Measurements from ENCODE around the gene ACBD6. TPM values are rescaled to one million over a fixed set of nuclear protein-coding genes. Genes with fewer than 3 reads are reported as not detected.

The ACBD6 gene
- polyA plus RNA-seq, 4 donors: 68.1 to 85.1 (median 73.4) TPM

DNA sequence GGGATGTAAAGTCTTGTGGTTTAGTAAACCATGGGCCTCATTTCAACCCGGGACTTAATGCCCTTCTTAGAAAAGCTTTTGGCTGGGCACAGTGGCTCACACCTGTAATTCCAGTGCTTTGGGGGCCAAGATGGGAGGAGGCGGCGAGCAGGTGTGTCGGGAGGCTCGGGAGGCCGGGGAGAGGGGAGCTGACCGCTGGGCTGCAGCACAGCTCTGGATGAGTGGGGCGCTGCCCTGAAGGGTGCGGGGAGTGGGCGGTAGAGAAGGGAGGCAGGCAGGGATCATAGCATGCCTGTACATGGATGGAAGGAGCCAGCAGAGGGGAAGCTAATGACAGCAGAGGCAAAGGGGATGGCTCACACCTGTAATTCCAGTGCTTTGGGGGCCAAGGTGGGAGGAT lies 241.3 kb downstream of the ACBD6 start:
- DNase-seq (ENCODE audit: low read depth in 4 of 4, low spot score in 2 of 4): no peak

- no peak for DNase-seq (ENCODE audit: low read depth in 4 of 4, low spot score in 2 of 4)
These were observed 241.8 kb downstream of the ACBD6 start for GRCh38 chr1:180260541-180260940.

- DNase-seq (ENCODE audit: low read depth in 4 of 4, low spot score in 2 of 4): no peak
These were observed 242.7 kb downstream of the ACBD6 start for GRCh38 chr1:180259431-180260338.

- DNase-seq (ENCODE audit: low read depth in 4 of 4, low spot score in 2 of 4): no peak
These were observed 243.4 kb downstream of the ACBD6 start for GRCh38 chr1:180258935-180259334.

DNA sequence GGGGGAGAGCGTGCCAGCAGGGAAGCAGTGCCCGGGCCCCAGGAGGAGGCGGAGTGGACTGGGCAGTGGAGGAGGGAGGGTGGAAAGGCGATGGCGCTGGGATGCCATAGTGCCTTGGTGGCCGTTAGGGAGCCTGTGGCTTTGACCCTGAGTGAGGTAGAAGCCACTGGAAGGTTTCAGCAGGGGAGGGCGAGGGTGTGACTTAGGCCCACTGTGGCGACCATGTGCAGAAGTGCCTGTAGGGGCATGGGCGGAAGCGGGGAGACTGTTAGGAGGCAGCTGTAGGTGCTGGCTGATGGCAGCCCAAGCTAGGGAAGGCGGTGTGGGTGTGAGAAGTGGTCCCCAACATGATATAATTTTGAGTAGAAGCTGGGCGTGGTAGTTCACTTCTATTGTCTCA lies 244.1 kb downstream of the ACBD6 start:
- no peak for DNase-seq (ENCODE audit: low read depth in 4 of 4, low spot score in 2 of 4)

- no peak for DNase-seq (ENCODE audit: low read depth in 4 of 4, low spot score in 2 of 4)
These were observed 244.9 kb downstream of the ACBD6 start for GRCh38 chr1:180257486-180257885.

DNA sequence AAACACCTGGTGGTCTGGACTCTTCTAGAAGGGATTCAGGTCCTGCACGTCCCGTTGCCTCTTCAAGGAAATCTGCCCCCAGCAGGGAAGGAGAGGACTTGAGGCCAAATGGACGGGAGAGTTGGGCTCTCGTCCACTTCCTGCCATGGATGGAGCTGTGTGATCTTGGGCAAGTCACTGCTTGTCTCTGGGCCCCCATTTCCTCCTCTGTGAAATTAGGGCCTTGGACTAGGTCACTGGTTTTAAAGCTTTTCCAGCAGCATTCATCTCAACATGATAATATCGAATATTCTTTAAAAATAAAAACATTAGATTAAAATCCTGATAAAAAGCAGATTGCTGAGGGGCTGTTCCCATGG lies 245.4 kb downstream of the ACBD6 start:
- no peak for DNase-seq (ENCODE audit: low read depth in 4 of 4, low spot score in 2 of 4)

- no peak for DNase-seq (ENCODE audit: low read depth in 4 of 4, low spot score in 2 of 4)
These were observed 245.9 kb downstream of the ACBD6 start for GRCh38 chr1:180256341-180257027.

DNA sequence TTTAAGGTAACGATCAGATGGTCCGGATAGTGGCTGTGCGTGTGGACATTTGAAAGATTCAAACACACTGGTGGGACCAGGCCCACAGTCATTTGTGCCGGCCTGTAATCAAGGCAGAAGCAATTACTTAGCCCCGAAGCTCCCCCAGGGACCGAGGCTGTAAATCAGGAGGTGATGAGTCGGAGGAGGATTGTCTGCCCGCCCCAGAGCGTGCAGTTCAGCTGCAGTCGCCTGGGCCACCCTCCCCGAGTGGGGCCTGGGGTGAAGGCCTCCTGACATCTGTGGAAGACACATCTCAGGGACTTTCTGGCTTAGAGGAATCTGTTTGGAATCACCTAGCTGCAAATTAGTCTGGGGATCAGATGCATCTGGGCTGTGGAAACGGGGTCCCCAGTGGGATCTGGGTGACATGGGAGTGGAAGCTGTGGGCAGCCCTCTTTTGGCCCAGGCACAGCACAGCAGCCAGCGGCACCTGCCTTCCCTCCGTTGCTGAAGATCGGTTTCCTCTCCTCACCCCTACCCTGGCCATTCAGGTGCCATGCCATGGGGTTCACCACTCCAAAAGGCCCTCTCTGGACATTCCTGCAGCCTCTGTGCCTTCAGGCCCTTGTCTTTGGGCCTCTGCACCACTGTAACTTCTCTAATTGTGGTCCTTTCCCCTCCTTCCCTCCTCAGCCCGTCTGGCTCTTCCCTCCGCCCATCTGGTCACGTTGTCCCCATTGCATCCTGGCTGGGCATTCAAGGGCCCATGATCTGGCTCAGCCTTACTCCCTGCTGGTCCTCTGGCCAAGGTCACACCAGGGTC lies 246.6 kb downstream of the ACBD6 start:
- no peak for DNase-seq (ENCODE audit: low read depth in 4 of 4, low spot score in 2 of 4)

- DNase-seq (ENCODE audit: low read depth in 4 of 4, low spot score in 2 of 4): no peak
These were observed 247.5 kb downstream of the ACBD6 start for GRCh38 chr1:180254854-180255253.

GRCh38 chr1:180254496-180254819 lies 247.9 kb downstream of the ACBD6 start:
- DNase-seq (ENCODE audit: low read depth in 4 of 4, low spot score in 2 of 4): no peak

DNA sequence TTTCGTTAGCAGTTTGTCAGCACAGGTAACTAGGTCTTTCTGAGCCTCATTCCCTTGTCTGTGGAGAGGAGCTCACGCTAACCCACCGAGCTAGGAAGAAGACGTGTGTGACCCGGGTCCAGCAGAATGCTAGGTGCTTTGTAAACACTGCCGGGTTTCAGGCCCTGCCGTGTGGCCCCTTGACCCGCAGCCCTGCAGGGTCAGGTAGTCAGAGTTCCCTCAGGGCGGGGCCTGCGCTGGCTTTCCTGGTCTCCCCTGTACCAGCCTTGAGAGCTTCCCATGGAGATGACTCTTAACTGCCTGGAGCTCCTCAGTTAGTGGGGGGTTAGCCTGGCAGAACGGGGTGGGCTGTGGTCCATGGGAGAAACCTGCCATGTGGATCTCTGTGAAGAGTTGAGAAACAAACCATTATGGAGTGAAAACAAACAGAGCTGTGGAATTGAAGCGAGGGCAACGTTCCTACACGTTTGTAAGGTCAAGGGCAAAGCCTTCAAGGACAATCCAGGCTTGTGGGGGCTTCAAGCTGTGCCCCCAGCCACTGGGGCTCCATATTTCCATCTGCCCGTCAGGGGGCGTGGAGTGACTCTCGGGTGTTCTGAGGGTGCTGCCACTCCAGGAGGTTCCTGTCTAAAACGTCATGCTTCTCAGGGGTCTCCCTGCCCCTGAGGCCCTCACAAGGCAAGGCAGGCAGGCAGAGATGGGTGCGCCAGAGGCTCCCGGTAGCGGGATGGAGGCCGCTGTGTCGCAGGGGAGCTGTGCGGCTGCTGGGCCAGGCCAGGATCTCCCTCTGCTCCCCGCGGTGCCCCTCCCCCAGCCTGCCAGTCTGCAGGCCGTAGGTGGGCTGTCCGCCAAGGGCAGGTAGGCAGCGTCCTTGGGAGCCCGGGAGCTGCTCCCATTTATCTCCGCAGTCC lies 248.5 kb downstream of the ACBD6 start:
- DNase-seq (ENCODE audit: low read depth in 4 of 4, low spot score in 2 of 4): no peak

GRCh38 chr1:180252638-180253536 lies 249.5 kb downstream of the ACBD6 start:
- DNase-seq (ENCODE audit: low read depth in 4 of 4, low spot score in 2 of 4): no peak

DNA sequence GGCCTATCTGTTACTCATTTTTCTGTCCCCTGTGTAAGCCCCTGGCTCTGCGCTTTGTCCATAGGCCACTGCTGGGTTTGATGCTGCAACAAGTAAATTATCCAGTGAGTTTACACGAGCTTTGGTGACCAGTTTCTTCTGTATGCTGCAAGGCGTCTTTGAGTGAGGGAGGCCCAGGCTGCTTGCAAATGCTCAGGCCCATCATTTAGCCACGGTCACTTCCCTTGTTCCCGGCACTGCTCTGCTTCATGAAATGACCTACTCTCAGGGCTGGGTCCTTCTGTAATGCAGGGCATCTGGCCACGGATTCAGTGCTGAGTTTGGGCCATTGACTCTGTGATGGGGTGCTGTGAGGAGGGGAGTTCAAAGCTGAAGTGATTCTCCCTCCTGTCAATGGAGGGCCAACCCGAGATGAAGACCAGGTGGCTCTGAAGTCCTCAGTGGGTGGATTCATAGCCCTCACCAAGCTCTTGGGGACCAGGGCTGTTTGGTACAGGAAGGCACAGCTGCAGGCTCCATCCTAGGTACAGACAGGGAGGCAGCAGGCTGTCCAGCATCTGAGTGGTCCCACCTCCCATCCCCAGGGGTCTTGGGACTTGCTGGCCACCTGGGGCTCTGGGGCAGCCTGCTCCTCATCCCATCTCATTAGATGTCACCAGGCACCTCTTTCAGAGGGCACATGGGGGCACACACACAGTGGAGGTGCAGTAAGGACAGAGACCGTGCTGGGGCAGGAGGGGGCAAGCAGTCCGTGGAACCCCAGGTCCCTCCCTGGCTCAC lies 250.7 kb downstream of the ACBD6 start:
- no peak for DNase-seq (ENCODE audit: low read depth in 4 of 4, low spot score in 2 of 4)

DNA sequence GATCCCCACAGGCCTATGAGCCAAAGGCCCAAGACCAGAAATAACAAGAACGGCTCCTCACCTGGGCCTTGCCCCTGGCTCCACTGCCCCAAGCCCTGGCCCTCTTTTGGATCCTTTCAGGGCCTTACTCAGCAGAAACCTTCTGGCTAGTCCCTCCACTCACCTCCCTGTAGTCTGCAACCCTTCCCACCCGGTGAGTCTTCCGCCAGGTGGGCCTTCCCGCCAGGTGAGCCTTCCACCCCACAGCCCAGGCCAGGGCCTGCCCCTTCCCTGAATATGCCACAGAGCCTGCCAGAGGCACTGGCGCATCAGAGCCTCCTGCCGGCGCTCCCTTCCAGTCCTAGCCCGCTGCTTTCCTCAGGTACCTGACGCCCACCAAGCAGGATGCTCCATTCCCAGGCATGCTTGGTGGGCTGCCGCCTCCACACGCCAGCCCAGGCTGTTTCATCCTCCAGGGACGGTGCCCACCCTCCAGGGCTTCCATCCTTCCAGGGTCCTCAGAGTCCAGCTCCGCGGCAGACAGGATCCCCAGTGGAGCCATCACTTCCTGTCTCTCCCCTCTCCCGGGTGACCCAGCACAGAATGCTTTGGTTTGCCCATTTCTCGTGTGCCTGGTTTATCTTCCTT lies 251.4 kb downstream of the ACBD6 start:
- DNase-seq (ENCODE audit: low read depth in 4 of 4, low spot score in 2 of 4): no peak

DNA sequence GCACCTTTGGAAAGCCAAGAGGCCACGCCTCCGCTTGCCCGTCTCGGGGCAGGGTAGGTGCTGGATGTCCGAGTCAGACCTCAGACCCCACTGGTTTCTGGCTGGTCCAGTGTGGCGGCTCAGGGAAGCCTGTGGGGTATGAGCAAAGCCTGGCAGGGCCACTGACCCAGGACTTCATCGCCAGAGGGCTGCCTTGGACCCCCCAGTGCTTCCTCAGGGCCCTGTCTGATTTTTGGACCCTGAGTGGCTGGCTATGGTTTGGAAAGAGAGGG lies 251.9 kb downstream of the ACBD6 start:
- DNase-seq (ENCODE audit: low read depth in 4 of 4, low spot score in 2 of 4): no peak

GRCh38 chr1:180249725-180250498 lies 252.5 kb downstream of the ACBD6 start:
- DNase-seq (ENCODE audit: low read depth in 4 of 4, low spot score in 2 of 4): no peak

All from left renal cortex interstitium (tissue), 4 donors.